NCI-H82 treated with DMSO at 0.1 percent for 48 hours (cell line): Measurements from ENCODE around the gene CCDC70.

ENCODE experiments used
- DNase-seq: peaks from one replicate; lab custom pipeline; 2025; ENCODE audit not compliant: unreplicated experiment; lab: John Stamatoyannopoulos, UW

The CCDC70 gene

DNA sequence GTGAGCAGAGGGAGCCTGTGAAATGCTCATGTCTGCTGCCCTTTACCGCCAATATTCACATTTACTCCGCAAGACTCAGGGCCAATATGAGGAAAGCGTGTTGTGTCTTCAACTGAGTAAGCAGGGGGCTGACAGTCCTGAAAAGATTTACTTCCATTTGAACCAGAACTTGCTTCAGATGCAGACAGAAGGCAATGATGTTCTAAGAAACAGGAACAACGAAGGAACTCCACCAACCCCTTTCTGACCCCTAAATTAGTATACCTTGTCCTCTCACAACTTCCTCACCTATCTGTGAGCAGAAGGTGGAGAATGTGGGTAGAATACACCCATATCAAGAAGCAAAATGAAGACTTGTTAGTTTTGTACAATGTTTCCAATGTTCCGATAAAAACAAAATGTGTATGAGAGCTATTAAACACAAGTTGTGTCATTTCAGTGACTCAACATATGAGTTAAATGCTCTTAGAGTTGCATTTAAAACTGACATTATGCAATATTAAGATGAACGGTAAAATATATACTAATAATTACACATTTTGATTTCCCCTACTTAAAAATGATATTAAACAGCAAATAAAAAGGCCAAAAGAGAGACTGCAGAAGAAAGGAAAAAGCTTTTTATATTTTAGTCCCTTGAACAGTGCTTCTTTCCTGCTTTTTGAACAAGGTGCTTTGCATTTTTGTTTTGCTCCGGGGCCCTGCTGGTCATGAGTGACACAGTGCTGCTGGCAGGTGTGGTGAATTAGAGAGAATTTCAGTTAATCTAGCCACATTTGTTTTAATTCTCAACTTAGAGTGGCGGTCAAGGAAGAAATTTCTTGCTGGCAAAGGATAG is 32.8 kb upstream of the CCDC70 start:
- DNase-seq = no peak

DNA sequence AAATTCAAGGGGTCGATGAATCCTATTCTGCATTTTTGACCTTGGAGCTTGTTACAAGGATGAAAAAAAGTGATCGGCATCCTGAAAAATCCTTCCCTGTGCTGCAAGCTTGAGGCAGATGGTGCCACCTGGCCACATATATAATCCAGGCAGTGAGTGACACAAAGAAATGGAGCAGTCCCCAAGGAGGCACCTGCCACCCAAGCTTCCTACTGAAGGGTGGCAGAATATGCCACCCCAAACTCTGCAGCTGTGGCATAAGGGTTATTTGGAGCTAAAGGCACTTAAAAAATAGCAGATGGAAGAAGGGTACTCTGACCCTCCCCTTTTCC is 32.2 kb upstream of the CCDC70 start:
- peak; percentile 18 for DNase-seq

DNA sequence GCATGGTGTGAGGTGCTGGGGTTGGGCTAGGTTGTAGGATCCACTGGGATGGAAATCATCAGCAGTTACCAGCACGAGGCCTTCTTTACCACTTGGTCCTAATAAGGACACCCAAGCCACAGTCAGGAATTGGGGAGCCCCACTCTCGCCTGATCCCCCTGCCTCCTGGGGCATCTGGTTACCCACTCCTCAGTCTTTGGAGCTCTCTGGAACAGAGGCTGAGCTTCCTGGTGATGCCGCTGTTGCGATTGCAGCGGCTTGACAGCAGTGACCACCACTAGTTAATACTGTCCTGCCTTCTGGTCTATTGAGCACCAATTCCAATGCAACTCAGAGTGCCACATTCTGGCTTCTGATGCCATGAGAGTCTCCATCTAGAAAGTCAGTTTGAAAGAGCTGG is 30.2 kb upstream of the CCDC70 start:
- DNase-seq = no peak

DNA sequence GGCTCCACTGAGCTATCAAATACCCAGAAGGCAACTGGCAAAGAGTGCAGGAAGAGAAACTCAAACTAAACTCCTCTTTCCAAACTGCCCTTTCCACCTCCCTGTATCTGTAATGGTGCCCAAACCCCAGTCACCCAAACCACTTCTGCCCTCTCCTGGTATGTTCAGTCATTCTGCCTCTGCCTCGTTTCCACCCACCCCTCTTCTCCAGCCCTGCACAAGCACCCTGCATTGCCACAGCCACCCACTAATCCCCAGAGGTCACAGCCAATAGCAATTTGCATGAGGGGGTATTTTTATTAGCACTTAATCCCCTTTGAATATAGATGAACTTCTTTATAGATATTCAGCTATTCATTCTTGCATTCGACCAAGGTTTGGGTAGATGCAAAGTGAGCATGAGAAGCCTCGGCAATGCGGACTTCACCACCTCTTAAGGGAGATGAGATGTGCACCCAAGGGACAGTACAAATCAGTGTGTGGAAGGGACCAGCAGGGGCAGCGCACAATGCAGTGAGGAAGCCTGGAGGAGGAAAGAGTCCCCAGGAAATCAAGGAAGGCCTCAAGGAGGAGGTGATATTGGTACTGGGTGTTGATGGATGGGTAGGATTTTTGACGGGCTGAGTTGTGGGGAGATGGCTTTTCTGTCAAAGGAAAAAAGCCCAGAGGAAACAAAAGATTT is 29.2 kb upstream of the CCDC70 start:
- peak; percentile 32 for DNase-seq

DNA sequence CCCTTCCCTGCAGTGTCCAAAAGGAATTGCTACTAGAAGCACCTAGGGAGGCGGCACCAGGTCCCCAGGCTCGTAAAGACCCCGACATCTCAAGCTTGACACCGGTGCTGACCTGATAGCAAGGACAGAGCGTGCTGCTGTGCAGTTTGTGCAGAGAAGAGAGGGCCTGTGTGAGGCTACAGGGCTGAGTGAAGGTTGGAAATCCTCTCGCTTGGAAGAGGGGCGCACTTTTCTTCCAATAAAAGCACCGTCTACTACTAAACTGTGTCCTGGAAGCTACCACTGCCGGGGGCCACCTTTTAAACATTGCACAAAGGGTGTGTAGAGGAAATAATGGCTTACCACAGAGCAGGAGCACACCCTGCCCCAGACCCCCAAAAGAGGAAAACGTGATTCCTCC is 27.8 kb upstream of the CCDC70 start:
- no peak for DNase-seq

DNA sequence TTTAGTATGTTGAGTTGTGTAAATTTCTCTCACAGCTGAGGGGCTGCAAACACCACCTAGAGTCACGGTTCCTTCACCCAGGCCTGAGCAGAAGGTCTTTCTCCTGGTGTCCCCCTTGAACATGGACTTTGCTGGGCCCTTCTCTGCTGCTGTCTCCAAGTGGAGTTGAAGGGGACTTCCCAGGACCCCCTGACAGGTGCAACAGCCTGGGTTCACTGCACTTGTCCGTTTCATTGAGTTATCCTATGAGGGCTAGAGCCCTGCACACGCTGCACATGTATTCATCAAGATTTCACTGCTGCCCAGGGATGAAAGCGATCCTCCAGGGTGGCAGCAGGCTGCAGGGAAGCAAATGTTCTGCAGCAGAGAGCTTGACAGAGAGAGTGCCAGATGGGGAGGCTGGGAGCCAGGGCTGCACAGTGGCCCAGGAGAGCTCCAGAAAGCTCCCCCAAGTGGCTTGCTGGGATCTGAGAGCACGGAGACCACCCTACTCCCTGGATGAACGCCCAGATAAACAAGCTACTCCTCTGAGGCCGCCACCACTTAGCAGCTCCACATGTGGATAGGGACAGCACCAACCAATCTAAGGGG is 27.1 kb upstream of the CCDC70 start:
- no peak for DNase-seq

DNA sequence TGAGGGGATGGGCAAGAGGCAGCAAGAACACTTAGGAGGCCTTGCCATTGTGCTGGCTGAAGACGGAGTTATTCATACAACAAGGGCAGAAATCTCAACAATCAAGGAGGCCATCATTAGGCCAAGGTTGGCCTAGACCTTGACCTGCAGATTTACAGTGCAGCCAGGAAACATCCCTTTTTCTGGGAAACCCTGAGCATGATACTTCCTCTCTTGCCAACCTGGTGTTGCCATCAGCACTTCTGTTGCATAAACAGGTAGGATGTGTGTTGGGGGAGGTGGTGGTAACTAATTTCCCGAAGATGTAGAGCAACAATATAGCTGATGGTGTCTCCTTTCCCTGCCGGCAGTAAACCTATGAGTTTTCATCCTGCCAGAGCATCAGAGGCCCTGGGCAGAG is 24.8 kb upstream of the CCDC70 start:
- no peak for DNase-seq

DNA sequence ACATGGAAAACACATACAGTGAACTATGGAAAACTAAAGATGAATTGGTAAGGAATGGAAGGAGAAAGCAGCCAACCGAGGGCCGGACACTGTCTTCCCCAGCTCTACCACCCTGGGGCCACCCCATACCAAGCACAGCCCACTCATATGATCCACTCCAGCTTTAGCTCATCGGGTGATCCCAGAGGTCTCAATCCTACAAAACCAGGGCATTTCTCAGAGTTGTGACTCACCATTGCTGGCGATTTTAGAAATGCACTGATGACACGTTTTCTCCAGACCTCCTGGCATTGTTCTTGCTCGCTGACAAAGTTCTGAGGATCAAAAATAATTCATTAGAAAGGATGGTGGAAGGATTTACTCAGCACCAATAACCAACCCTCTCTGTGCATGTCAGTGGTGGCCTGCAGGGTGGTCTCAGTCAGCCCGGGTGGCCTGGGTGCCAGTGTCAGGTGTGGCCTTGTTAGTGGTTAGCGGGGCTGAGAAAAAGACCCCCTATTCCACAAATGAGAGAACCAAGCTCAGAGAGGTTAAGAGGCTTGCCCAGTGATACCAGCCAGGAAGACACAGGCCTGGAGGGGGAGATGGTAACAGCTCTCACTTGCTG is 23.4 kb upstream of the CCDC70 start:
- no peak for DNase-seq

DNA sequence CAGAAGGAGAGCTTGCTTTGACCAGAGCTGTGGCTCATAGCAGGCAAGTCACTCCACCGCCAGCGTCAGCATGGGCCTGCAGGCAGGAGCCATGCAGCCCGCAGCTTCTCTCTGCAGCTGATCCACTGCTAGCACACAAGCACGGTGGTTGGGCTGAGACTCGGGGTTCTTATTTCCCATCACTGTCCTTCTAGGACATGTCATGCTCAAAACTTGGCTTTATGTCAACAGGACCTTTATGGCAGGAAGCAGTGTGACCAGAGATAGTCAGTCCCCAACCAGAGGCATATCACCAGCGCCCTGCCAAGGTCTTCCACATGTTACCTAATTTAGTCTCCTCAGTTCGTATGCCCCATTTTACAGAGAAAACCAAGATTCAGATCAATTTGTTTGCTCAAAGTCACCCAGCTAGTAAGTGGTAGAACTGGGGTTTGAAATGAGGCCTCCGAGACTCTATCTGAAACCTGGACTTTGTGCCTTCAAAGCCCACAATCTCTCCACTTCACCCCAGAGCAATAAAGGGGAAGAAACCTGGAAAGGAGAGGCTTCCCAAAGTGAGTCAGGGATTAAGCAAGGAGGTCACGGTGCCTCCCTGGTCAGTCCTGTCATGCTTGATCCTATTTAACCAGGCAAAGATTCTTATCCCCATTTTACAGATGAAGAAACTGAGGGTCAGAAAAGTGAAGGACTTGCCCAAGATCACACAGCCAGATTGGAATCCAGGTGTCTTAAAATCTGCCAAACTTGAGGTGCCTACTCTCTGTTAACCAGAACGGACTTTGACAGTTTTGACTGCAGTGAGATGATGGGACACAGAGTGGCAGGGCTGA is 21.8 kb upstream of the CCDC70 start:
- no peak for DNase-seq

DNA sequence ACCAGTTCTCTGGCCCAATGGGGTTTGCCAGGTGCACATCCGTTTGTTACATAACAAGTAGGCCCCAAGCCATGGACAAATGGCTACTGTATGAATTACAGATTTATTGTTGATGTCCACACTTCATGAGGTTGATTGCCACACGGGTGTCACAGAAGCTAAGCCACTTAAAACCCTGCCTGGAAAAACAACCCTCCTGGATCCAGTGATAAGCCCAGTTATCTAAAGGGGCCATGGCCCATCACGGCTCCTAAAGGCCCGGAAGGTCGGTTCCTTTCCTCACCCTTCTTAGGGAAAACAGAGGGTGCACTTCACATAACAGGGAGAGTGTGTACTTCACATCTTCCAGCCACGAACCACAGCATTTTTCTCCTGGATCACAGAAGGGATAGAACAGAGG is 20.9 kb upstream of the CCDC70 start:
- DNase-seq = no peak

DNA sequence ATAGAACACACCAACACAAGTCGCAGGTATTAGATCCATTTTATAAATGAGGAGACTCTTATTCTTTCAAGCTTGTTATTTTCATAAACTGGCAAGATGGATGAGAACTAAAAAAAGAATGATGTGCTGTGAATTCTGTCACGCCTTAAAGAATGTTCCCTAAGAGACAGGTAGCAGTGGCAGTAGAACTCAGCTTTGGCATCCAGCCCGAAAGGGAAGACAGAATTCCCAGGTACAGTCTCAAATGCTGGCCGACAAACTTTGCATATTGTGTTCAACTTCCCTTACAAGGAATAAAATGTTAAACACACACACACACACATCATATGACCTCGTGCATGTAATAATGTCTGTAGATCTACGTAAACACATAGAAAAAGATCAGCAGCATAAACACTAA is 20.0 kb upstream of the CCDC70 start:
- no peak for DNase-seq

DNA sequence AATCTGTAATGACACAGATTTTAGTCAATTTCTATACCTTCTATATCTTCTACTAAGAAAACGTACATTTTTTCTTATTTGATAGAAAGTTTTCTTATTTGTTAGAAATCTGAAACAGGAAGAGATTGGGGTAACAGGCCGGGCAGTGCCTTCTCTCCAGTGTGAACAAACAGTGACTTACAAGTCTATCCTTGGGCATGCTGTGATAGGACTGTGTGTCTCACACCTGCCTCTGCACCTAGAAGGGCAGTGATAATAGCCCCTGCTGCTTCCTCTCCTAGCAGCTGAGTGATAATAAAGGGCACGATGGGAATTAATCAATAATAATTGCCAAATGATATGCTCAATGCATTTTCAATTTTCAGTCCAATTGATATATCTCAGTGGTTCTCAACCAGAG is 18.2 kb upstream of the CCDC70 start:
- no peak for DNase-seq

DNA sequence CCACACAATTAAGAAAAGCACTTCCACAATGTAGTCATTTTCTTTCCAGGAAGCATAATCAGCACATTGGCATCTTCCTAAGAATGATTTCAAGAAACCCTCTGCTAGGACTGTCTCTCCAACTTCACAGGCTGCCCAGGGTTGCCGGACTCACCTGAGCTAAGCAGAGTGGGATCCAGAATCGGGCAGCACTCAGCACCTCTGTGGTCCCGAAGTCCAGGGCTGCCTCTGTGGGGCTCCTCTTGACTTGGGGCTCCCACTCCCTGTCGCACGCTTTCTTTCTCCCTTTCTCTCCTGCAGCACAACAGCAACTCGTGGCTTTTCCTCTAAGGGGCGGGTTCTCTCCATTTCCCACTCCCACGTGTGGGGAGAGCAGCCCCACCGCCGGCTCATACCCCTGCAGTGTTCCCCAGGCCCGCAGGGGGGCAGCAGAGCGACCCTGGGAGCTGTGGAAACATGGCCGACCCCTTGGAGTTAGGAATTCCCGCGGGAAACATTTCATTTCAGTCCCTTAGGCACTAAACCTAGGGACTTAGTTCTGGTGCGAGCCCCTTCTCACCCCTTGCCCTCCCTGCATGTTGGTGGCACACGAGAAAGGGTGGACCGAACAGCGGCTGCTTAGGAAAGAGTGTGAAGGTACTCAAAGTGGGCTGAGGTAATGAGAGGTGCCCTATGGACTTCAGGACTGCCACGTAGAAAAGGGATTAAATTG is 16.8 kb upstream of the CCDC70 start, which contains the start of gene TMEM272:
Gene TMEM272, minus strand, starts transcription at position 316 of the 712 bp plus-strand sequence. CDS start 6,647 bp downstream, outside the sequence.
- DNase-seq = peak; percentile 73

DNA sequence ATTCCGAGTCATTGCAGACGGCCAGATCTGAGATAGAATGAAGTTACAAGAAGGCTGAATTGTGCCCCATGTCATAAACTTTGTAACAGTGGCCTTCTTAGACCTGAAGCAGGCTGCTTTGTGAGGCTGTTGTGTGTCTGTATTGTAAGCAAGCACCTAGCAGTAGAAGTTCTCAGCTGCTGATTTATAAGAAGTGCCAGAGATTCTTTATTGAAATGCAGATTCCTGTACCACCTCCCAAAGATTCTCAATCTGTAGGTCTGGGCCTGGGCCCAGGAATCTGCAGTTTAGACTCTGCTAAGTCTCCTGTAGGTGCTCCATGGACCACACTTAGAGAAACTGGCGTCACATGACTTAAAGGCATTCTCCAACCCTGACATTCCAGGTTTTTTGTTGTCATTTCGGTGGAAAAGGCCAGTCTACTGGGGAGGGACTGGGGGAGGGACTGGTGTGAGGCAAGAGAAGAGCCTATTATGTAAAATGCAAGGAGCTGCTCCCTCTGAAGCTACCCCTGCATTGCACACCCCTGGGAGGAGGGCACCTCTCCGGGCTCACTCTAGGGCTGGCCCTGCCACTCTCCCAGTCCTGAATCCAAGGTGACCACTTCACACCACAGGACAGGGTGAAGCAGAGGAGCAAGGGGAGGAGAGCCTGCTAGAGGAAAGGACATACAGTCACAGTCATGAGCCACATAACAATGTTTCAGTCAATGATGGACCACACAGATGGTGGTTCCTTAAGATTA is 16.0 kb upstream of the CCDC70 start:
- DNase-seq = no peak

DNA sequence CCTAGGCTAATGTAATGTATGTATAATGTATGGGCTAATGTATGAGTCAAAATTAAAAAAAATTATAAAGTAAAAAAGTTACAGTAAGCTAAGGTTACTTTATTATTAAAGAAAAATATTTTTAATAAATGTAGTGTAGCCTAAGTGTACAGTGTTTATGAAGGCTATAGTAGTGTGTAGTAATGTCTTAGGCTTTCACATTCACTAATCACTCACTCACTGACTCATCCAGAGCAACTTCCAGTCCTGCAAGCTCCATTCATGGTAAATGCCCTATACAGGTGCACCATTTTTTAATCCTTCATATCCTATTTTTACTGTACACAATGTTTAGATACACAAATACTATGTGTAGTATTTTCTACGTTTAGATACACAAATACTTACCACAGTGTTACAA is 15.0 kb upstream of the CCDC70 start:
- no peak for DNase-seq

DNA sequence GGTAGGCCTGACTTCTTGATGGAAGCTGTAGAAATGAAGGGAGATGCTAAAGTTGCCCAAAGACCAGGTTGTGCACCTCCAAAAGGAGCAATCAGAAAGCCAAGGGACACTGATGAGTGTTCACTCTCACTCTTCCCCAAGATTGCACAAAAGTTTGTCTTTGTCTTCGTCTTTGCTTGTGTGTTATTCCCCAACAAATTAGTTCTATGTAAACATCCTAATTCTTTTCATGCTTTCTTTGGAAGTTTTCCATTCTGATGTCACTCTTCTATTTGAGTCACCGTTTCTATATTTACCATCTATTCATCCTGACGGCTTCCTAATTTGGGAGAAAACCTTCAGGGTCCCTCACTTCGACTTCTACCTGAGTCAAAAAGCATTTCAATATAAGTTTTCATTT is 13.1 kb upstream of the CCDC70 start:
- DNase-seq = no peak

DNA sequence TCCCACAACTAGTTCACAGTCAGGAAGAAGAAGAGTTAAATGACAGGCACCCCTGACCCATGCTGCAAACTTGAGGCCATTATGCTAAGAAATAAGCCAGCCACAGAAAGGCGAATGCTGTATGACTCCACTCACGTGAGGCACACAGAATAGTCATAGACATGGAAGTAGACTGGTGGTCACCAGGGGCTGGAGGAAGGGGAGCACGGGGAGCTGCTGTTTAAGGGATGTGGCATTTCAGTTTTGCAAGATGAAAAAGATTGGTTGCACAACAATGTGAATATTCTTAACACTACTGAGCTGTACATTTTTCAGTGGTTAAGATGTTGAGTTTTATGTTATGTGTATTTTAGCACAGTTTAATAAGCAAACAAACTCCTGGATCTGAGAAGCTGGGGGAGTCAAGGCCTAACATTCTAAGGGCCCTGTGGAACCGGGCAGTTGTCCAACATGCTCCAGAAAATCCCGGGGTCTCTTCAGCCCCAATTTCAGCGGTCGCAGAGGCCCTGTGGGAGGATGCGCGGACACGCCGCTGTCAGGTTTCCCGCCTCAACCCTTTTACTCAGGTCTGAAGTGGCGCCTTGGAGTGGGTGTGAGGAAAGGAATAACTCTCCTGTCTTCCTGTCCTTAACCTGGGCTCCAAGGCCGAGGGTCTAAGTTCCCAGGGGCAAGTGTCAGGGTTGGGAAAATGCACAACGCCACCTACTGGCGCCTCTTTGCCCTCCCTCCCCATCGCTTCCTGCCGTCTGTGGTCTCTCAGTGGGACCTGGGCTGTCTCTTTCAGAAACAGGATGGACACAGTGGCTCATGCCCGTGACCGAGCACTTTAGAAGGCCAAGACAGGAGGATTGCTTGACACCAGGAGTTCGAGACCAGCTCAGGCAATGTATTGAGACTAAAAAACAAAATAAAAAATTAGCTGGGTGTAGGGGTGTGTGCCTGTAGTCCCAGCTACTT is 12.3 kb upstream of the CCDC70 start:
- peak; percentile 29 for DNase-seq

DNA sequence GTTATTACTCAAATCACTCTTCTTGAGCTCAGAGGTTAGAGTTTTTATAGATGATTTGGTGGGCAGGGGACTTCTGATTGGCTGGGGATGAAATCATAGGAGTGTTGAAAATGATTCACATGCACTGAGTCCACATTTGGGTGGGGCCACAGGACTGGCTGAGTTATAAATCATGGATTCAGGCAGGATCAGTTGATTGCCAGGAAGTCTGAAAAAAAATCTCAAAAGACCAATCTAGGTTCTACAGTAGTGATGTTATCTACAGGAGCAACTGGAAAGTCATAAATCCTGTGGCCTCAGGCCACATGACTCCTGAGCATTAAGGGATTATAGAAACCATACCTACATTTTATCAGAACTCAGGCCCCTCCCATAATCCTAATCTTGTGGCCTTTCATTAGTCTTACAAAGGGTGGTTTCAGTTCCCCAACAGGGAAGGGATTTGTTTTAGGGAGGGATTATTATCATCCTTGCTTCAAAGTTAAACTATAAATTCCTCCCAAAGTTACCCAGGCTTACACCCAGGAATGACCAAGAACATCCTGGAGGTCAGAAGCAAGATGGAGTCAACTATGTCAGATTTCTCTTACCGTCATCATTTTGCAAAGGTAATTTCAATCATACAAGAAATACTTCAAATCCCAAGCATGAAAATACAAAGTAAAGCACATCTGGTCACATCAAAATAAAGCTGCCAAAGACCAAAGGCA is 5.6 kb upstream of the CCDC70 start:
- peak; percentile 45 for DNase-seq
